Activated naive CD8-positive, alpha-beta T cell treated with anti-CD3 and anti-CD28 coated beads, Interleukin-2, amount 50 U/mL, for 16 hours (primary cell): ENCODE results near the gene IFNA16.
"Not testable (repeated sequence)": the region's sequence is repeated elsewhere in the genome, so short reads cannot be mapped to it uniquely, and the experiment has no call there.

Experiments used
- DNase-seq: peaks from one replicate; pipeline ENCODE4 v3.0.0-alpha.2; 2020; ENCODE audit warnings: low read depth, low spot score

IFNA16 gene

DNA sequence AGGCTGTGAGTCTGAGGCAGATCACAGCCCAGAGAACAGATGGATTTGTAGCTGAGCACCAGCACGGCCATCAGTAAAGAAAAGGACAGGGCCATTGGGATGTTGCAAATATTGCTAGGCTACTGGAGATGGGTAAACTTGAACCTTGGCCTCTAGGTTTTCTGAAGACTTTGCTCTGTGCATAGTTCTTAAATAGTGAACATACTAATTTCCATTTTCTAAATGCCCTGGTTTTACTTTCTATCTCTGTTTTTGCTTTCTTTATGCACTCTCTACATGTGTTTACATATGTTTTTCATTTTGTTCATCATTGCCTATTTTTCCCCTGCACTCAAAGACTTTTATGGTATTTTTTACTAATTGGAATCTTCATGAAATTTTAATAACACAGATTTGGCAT, at the start of gene IFNA16:
TSS of gene IFNA16 (minus strand) at position 101 of the 400 bp plus-strand sequence. CDS start at position 95, 6 bp downstream.
- not testable (repeated sequence) for DNase-seq

GRCh38 chr9:21265421-21266189, 48.5 kb upstream of the IFNA16 start:
- DNase-seq = no peak

DNA sequence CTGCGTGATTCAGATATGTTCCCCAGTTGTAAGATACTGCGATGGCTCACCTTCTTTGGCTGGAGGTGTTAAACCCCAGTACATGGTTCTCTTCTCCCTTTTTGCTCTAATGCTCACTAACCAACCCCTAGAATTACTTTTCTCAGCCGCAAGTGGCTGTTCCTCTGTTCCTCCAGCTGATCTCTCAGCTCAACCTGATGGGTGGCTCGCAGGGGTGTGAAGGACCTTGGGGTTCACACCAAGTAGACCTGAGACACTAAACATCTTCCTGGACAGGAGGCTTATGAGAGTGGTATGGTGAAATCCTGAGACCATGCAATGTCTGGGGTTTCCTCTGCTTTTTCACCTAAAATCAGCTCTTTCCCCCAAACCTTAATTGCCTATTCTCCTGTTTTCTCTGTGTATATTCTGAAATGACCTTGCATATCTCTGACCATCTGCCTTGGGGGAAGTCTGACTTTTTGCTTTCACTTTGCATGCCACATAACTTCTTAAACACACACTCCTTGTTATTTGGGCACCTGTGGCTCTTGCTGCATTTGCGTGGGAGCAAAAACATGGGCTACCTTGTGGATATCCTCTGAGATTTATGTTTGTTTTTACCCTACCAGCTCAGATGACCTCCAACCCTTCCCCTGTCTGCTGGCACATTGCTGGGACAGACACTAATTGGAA, 38.6 kb upstream of the IFNA16 start:
- no peak for DNase-seq

DNA sequence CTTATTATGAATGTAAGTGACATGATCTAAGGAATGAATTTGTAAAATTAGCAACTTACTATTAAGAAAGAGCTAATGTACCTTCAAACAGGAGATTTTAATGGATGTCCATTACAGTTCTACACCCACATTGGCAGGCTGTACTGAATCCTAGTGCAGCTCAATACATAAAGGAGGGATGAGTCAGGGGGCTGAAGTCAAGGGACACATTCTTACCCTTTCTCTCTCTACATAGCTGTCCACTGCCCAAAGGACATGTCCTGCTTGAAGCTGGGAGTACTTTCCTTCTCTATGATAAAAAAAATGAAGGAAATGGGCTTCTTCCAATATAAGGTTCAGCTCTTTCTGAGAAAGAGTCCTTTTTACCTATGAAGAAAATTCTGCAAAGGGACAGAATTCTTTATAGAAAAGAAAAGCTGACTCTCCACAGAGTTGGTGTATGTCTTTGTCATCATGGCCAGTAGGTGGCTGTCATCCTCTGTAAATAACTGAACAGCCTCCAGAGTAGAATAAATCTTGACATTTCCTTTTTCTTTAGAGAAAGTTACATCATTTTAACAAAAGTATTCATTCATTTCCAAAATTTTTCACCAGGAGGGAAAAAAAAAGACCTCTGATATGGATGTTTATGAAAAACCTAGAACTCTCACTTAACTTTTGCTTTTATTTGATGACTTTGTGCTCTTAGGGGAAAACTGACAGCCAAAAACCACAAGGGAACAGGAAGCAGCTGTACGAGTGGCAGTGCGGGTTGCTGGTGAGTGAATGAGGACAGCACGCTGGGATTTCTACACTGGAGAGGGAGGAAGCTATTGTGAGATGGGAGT, 35.8 kb upstream of the IFNA16 start:
- no peak for DNase-seq

- DNase-seq = no peak
Measured at GRCh38 chr9:21251638-21252037, 34.5 kb upstream of the IFNA16 start.

- DNase-seq = no peak
Measured at GRCh38 chr9:21251190-21251589, 34.1 kb upstream of the IFNA16 start.

- DNase-seq = no peak
Measured at GRCh38 chr9:21244836-21245235, 27.7 kb upstream of the IFNA16 start.

DNA sequence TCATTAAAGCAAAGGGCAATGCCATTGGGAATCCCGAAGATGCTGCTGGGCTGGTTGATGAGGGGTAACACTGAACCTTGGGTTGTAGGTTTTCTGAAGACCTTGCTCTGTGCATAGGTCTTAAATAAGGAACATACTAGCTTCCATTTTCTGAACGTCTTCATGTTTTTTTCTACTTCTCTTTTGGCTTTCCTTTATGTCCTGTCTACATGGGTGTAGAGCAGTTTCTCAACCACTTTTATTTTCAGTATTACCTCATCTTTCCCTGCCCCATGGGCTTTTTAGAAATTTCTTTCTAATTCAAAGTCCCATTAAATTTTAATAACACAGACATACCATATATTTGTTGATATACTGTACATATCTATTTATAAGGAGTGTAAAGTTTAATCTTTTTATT, 22.8 kb upstream of the IFNA16 start, which contains the start of gene IFNA14:
TSS of gene IFNA14 (minus strand) at position 95 of the 400 bp plus-strand sequence. CDS start at position 25, 70 bp downstream.
- DNase-seq = no peak

GRCh38 chr9:21236360-21236714, 19.2 kb upstream of the IFNA16 start:
- not testable (repeated sequence) for DNase-seq

- DNase-seq = not testable (repeated sequence)
Measured at GRCh38 chr9:21235468-21236359, 18.6 kb upstream of the IFNA16 start.

GRCh38 chr9:21234153-21234687, 17.1 kb upstream of the IFNA16 start:
- DNase-seq = no peak

DNA sequence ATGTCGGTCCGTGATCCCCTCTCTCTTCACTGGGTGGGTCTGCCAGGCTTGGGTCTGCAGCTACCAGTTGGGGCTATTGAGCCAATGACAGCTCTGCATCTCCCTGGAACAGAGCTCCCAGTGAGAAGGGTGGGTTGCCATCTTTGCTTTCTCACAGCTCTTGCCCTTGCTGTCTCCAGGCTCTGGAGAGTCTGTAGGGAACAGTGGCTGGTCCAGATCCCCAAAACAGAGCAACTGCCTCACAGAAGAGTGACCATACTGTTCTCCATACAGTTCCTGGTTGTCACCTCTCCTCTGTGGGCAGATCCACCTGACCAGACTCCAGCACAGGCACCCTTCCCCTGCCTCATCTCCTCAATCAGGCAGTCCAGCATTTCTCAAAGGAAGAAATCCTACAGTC, 16.1 kb upstream of the IFNA16 start:
- no peak for DNase-seq

GRCh38 chr9:21228122-21228521, 11.0 kb upstream of the IFNA16 start, which contains the start of gene IFNA17:
Gene IFNA17, minus strand, starts transcription at chr9:21228222. Its CDS starts 49 bp downstream, at chr9:21228173.
- no peak for DNase-seq

GRCh38 chr9:21213411-21214326, 3.4 kb downstream of the IFNA16 start:
- DNase-seq = not testable (repeated sequence)

DNA sequence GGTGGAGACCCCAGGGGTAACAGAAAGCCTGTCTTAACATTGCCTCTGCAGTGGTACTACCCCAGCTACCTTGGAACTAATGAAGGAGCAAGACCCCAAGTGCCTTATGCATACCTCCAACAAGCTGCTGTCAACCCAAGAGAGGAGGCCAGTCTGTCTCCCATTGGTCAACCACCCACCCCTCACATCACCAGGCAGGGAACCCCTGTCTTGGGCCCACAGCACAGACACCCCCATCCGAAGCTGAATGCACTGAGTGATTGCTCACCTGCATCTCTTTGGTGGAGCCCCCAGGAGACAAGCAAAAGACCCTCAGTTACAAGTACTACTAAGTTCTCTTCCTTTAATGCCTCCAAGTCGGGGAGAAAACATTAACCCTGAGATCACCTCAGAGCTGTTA, 5.0 kb downstream of the IFNA16 start:
- not testable (repeated sequence) for DNase-seq

GRCh38 chr9:21210782-21211181, 6.3 kb downstream of the IFNA16 start:
- DNase-seq = not testable (repeated sequence)

DNA sequence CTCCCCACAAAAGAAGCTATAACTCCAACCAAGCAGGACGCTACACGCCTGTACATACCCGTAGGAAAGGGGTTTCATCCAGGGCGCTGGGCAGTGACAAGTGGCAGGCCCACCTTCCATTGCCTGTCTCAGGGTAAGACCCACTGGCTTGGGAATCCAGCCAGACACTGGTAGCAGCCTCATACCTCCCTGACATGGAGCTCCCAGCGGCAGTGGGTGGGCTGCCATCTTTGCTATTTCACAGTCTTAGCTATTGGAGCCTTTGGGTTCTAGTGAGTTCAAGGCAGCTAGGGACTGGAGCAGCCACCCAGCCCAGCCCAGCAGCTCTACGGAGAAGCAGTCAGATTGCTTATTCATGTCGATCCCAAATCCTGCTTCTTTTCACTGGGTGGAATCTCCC, 6.8 kb downstream of the IFNA16 start:
- DNase-seq = no peak

- DNase-seq = not testable (repeated sequence)
Measured at GRCh38 chr9:21207043-21207442, 10.1 kb downstream of the IFNA16 start, which contains the start of gene IFNA10. Gene IFNA10, minus strand, starts transcription at chr9:21207143. Its CDS starts 46 bp downstream, at chr9:21207097.

GRCh38 chr9:21205204-21205603, 11.9 kb downstream of the IFNA16 start:
- DNase-seq = no peak
